ENCODE measurements around the gene DDR1. TPM values are rescaled to one million over a fixed set of nuclear protein-coding genes. Genes with fewer than 3 reads are reported as not detected.
A peak's percentile ranks its signal among the peaks of the same experiment; 100 is the strongest.

Gene DDR1
- polyA plus RNA-seq (ENCODE audit: insufficient read length), result 167 TPM
- long read RNA-seq, donor 1, transcript DDR1-225 (18 exons, 3,894 nt), result major isoform, 5 of 103 reads
- long read RNA-seq, donor 1, partial matches to known transcripts, result 87 of 103 reads
- long read RNA-seq, donor 1, other reads (novel, unspliced or antisense), result 0 of 103 reads
- long read RNA-seq, donor 2, partial matches to known transcripts, result 55 of 61 reads
- long read RNA-seq, donor 2, other reads (novel, unspliced or antisense), result 0 of 61 reads
- long read RNA-seq, donor 3, partial matches to known transcripts, result 44 of 52 reads
- long read RNA-seq, donor 3, other reads (novel, unspliced or antisense), result 0 of 52 reads
- long read RNA-seq, donor 4, partial matches to known transcripts, result 0 of 1 reads
- long read RNA-seq, donor 4, other reads (novel, unspliced or antisense), result 0 of 1 reads
- long read RNA-seq, donor 5, full-length matches to known transcripts, result 15 of 81 reads
- long read RNA-seq, donor 5, partial matches to known transcripts, result 66 of 81 reads
- long read RNA-seq, donor 5, other reads (novel, unspliced or antisense), result 0 of 81 reads
- long read RNA-seq, donor 6, full-length matches to known transcripts, result 9 of 42 reads
- long read RNA-seq, donor 6, partial matches to known transcripts, result 33 of 42 reads
- long read RNA-seq, donor 6, other reads (novel, unspliced or antisense), result 0 of 42 reads
- long read RNA-seq, donor 7, full-length matches to known transcripts, result 16 of 43 reads
- long read RNA-seq, donor 7, partial matches to known transcripts, result 27 of 43 reads
- long read RNA-seq, donor 7, other reads (novel, unspliced or antisense), result 0 of 43 reads
- long read RNA-seq, donor 8, partial matches to known transcripts, result 19 of 24 reads
- long read RNA-seq, donor 8, other reads (novel, unspliced or antisense), result 0 of 24 reads

DNA sequence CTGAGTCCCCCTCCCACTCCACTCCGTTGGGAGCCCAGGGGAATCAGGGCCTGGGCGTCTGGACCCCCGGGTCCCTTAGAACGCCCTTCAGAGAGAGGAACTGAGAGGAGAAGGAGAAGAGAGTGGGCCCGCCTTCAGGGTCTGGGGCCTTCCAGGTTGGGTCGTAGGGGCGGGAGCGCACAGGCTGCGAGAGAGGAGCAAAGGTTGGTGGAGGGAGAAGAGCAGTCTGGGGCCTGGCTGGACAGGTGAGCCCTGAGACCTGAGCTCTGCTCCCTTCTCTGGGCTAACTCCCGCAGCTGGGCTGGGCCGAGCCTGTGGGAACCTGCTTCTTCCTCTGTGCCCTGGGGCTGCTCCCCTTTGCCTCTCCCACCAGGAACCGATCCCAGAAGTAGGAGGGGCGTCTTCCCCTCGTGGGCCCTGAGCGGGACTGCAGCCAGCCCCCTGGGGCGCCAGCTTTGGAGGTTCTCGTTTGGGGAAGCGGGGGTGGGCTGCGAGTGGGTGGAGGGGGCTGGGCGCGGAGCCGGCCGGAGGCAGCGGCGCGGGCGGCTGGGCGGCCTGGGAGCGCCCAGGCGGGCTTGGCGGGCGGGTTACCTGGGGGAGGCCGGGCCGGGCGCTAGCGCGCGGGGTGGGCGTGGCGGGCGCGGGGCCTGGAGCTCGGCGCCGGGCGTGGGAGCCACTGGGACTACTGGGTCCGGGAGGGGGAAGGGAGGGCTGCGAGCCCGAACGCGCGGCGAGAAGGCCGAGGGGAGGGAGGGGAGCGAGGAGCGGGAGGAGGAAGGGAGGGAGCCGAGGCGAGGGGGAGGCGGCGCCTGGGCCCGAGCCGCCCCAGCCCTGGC is at the start of gene DDR1:
TSS of gene DDR1 (plus strand) at position 835 of the 836 bp plus-strand sequence. CDS start 4,211 bp downstream, outside the sequence.
- DNase-seq, result peak; percentile 76

GRCh38 chr6:30834646-30835045 is 49.7 kb upstream of the DDR1 start:
- no peak for DNase-seq

- DNase-seq, result no peak
Measured at GRCh38 chr6:30835576-30835975, 48.7 kb upstream of the DDR1 start.

- DNase-seq, result no peak
Measured at GRCh38 chr6:30836431-30836866, 47.9 kb upstream of the DDR1 start.

- DNase-seq, result no peak
Measured at GRCh38 chr6:30836957-30837356, 47.4 kb upstream of the DDR1 start.

DNA sequence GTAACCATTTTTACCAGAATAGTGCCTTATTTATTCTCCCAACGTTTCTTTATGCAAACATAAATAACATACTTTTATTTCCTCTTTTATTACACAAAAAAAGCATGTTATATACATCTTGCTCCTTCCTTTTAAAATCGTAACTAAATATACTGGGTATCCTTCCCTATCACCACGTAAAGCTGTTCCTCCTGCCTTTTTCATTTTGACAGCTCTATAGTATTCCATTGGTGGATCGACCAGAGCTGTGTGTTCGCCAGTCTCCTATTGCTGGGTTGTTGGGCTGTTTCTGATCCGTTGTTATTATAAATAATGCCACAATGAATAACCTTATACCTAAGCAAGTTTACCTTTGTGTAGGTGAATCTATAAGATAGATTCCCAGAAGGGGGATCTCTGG is 46.9 kb upstream of the DDR1 start:
- DNase-seq, result no peak

DNA sequence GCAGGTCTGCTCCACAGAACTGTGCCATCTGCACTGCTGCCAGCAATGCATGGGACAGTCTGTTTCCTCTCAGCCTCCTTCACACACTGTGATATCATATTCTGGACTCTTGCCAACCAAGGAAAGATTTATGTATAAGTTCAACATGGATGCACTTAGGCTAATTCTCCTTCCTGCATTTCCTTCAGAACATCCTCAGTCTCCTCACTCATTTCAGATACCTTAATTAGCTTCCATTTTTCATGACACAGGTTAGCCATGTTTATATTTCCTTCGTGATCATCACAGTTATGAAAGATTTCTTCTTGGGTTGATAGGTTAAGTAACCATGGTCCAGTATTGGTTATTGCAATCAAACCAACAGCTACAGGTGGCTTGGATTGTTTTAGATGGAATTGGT is 46.4 kb upstream of the DDR1 start:
- DNase-seq, result peak; percentile 70

- DNase-seq, result no peak
Measured at GRCh38 chr6:30839671-30840070, 44.6 kb upstream of the DDR1 start.

DNA sequence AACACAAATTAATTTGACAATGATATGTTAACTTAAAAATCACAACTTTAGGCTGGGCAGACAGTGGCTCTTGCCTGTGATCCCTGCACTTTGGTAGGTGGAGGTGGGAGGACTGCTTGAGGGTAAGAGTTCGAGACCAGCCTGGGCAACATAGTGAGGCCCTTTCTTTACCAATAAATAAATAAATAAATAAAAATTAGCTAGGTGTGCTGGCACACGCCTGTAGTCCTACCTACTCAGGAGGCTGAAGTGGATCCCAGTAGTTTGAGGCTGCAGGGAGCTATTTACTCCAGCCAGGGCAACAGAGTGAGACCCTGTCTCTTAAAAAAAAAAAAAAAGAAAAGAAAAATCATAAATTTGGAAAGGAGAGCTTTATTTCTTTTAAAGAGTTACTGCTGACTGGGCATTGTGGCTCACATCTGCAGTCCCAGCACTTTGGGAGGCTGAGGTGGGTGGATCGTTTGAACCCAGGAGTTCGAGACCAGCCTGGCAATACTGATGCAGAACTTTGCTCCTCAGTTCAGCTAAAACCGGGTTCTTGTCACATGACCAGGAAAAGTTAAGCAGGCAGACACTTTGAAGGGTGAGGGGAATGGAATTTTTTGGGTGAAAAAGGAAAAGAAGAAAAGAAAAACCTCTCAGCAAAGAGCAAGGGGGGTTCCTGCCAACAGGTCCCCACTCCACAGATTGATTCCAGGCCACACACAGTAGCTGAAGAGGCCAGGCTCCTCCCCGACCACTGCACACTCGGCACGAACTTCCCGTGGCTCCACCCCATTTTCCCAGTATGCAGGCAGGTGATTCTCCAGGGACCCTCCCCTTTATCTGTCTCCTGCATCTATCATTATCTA is 44.0 kb upstream of the DDR1 start:
- no peak for DNase-seq

GRCh38 chr6:30840935-30841643 is 43.2 kb upstream of the DDR1 start:
- DNase-seq, result no peak

DNA sequence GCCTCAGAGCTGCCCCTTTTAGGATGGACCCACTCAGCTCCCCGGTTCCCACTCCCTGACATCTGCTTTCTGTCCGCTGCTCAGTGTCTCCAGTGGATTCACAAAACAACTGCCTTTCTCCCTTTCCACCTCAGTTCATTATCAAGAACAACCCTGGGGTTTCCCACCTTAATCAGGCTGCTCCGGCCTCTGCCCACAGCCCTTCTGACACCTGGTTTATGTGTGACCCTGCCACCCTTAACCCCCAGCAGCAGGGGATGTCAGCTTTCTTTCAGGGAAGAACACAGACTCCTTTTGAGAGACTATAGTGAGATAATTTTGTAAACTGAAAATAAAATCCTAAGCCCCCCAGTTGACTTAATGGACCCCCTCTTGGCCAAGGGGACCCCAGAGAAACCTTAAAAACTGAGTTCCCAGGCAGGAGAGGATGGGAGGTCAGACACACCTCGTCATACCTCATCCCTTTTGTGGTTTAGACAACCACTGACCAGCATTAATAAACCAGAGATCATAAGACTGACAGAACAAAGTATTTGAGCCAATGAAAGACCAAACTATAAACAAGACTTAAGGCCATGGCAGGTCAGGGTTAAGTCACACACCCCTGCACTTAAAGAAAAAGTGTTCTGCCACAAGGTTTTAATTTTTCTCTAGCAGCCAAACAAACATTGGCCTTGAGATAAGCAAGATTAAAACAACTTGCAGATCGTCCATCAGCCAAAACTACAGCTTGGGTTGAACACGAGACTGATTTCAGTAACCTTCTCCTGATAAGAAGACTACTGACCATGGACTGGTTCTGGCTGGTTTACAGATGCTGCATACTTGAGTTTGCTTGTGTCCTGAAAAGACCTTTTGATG is 42.4 kb upstream of the DDR1 start:
- no peak for DNase-seq

DNA sequence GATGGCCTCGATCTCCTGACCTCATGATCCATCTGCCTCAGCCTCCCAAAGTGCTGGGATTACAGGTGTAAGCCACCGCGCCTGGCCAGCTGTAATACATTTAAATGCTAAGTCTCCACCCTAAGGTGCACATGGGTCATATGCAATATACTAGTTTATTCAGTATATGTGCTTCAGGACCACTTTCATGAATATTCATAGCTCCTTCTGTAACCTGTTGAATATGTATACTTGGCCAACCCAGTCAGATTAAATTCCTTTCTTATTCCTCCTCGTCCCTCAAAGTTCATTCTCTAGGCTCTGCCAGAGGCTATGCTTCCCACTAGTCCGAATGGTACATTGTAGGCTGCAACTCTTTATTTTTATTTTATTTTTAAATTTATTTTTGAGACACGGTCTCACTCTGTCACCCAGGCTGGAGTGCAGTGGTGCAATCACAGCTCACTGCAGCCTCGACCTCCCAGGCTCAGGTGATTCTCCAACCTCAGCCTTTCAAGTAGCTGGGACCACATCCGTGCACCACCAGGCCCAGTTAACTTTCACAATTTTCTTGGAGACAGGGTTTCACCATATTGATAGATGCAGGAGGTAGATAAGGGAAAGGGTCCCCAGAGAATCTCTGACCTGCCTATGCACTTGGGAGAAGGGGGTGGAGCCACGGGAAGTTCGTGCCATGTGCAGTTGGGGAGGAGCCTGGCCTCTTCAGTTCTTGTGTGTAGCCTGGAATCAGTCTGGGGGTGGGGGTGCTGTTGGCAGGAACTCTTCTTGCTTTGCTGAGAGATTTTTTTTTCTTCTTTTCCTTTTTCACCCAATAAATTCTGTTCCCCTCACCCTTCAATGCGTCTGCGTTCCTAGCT is 41.3 kb upstream of the DDR1 start:
- DNase-seq, result no peak

GRCh38 chr6:30843611-30843998 is 40.7 kb upstream of the DDR1 start:
- no peak for DNase-seq

DNA sequence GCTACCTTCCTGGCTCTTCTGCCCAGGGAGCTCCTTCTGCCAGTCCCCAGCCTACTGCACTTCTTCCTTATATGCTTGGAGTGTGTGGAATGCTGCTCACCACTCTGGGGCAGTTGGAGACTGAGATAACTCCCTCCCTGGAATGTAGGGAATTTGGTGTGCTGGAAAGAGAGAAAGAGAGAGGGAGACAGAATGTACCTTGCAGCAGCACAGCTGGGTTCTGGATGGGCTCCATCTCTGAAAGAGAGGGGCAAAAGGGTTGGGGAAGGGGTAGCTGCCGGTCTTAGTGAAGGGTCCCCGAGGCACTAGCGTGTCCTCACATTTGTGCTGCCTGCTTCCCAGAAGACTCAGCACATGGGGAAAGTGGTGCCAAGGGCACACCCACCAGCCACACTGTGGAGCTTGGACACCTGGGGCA is 40.2 kb upstream of the DDR1 start:
- DNase-seq, result no peak

GRCh38 chr6:30845183-30845582 is 39.1 kb upstream of the DDR1 start:
- no peak for DNase-seq

- DNase-seq, result no peak
Measured at GRCh38 chr6:30847421-30847970, 36.8 kb upstream of the DDR1 start.

DNA sequence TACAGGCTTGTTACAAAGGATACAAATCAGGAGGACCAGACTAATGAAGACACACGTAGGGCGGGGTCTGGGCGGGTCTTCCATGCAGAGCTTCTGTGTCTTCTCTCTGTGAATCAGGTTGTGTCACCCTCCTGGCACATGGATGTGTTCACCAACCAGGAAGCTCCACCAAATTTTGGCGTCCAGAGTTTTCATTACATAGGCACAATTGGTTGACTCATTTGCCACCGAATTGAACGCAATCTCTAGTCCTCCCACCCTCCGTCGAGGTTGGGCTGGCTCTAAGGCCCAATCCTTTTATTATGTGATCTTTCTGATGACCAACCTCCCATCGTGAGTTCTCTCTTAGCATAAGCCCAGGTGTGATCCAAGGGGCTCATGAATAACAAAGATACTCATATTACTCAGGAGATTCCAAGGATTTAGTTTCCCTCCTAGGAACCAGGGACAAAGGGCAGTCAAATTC is 36.3 kb upstream of the DDR1 start:
- DNase-seq, result no peak

All from left kidney (tissue), 8 donors.